BE2C (cell line): ENCODE data around the gene ERCC5.

Source experiments
- DNase-seq: peaks from one replicate; pipeline ENCODE4 v3.0.0-alpha.2; 2020
- H3K27me3 ChIP-seq: fragments of 250-450 bp; sonication (Bioruptor Pico); 2 replicates; pipeline ENCODE4 v1.5.1; 2020; ENCODE audit warnings: mild to moderate bottlenecking
- H3K36me3 ChIP-seq: fragments of 250-450 bp; sonication (Bioruptor Pico); 2 replicates; pipeline ENCODE4 v1.5.1; 2020; ENCODE audit warnings: mild to moderate bottlenecking
- H3K4me1 ChIP-seq: fragments of 250-450 bp; sonication (Bioruptor Pico); 2 replicates; pipeline ENCODE4 v1.5.1; 2020
- H3K4me3 ChIP-seq: 2 replicates; pipeline ENCODE4 v1.5.1; 2011; ENCODE audit warnings: low read depth, low read length
- H3K9me3 ChIP-seq: fragments of 250-450 bp; sonication (Bioruptor Pico); 2 replicates; pipeline ENCODE4 v1.5.1; 2020
- CTCF ChIP-seq: IDR thresholded peaks from 2 replicates; pipeline ENCODE4 v1.5.1; 2012; ENCODE audit warnings: mild to moderate bottlenecking, low read depth, low read length

Gene ERCC5

DNA sequence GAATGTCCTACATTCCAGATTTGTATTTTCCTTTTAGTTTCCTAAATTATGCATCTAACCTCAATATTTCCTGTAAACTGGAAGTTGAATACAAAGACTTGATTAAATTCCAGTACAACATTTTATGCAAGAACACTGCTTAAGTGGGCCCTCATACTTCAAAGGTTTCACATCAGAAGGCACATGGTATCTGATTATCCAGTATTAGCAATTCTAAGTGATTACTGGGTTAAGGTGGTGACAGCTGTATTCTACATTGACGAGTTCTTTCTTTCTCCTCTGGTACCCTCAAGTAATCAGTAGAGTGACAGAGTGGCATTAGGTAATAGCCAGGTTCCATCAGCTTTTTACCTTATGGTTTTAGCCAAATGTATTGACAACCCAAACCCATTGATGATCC lies 28.6 kb upstream of the ERCC5 start:
- Histone ChIP-seq H3K27me3 (no peaks in the 10 kb centered on the region), H3K4me3 (no peak overlapping the region), H3K9me3 (no peaks in the 10 kb centered on the region), H3K4me1 (peaks cover 8% of the 10 kb centered on the region; the same call in 1 of the 2 replicates), H3K36me3 (peaks cover 25% of the 10 kb centered on the region)
- DNase-seq, result no peak
- TF ChIP-seq CTCF, result no peak

GRCh38 chr13:102817907-102818306 lies 27.9 kb upstream of the ERCC5 start:
- no peaks in the 10 kb centered on the region for H3K9me3 ChIP-seq
- H3K4me3 ChIP-seq, result no peak overlapping the region
- TF ChIP-seq CTCF, result no peak
- peaks cover 32% of the 10 kb centered on the region for H3K36me3 ChIP-seq
- DNase-seq, result no peak
- peaks cover 8% of the 10 kb centered on the region; the same call in 1 of the 2 replicates for H3K4me1 ChIP-seq
- H3K27me3 ChIP-seq, result no peaks in the 10 kb centered on the region

GRCh38 chr13:102825400-102825799 lies 20.4 kb upstream of the ERCC5 start:
- DNase-seq, result no peak
- no peak for TF ChIP-seq CTCF

DNA sequence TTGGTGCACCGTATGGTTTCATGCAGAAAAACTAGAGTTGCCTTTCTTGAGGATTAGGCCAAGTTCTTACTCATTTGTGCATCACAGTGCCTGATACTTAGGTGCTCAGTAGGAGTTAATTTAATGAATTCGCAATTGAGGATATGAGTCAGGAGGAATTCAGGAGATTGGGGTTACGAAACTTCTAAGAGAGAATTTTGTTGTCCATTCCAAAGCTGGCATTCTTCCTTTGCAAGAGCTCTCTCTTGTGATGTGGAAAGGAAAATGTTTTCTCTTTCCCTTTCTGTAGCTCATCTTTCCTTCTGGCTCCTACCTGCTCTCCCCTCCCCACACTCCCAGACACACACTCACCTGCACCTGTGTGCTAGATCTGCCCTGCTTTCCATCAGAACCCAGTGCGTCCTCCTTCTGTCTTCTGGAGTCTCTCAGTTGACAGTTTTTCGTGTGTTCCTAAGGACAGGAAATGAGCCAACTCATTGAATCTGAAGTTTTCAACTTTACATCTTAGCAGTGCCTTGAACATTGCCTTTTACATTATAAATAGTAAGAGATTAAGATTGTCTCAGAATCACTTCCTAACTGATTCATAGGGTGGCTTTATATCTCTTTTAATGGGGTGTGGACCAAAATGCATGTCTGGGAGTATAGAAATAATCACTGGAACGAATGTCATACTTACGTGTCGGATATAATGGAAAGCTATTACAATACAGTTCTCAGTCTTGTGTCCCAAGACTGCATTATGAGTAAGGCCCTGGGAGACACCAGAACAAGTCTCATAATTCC lies 19.7 kb upstream of the ERCC5 start:
- Histone ChIP-seq H3K4me1 (no peaks in the 10 kb centered on the region), H3K36me3 (peaks cover 34% of the 10 kb centered on the region), H3K9me3 (no peaks in the 10 kb centered on the region), H3K27me3 (no peaks in the 10 kb centered on the region), H3K4me3 (no peak overlapping the region)
- no peak for DNase-seq
- TF ChIP-seq CTCF, result no peak

More at GRCh38 chr13:102825400-102825799, 20.4 kb upstream of the ERCC5 start:
- peaks cover 34% of the 10 kb centered on the region for H3K36me3 ChIP-seq
- no peaks in the 10 kb centered on the region for H3K4me1 ChIP-seq
- H3K4me3 ChIP-seq, result no peak overlapping the region
- H3K27me3 ChIP-seq, result no peaks in the 10 kb centered on the region
- H3K9me3 ChIP-seq, result no peaks in the 10 kb centered on the region

- no peaks in the 10 kb centered on the region for H3K27me3 ChIP-seq
- H3K36me3 ChIP-seq, result peaks cover 12% of the 10 kb centered on the region
- no peak for TF ChIP-seq CTCF
- no peak for DNase-seq
- no peaks in the 10 kb centered on the region for H3K4me1 ChIP-seq
- no peaks in the 10 kb centered on the region for H3K9me3 ChIP-seq
- no peak overlapping the region for H3K4me3 ChIP-seq
Observed at GRCh38 chr13:102830646-102831045, 15.2 kb upstream of the ERCC5 start.

DNA sequence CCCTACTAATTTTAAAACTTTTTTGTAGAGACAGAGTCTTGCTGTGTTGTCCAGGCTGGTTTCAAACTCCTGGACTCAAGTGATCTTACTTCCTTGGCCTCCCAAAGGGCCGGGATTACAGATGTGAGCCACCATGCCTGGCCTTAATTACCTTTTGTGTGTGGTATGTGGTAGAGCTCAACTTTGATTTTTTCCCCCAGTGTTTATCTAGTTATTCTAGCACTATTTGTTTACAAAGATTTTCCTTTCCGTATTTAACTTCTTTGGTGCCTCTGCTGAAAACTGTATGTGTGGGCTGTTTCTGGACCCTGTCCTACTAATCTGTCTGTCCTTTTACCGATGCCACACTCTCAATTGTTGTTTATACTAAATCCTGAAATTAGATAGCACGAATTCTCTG lies 9.4 kb upstream of the ERCC5 start:
- Histone ChIP-seq H3K4me3 (no peak overlapping the region), H3K36me3 (peaks cover 27% of the 10 kb centered on the region), H3K27me3 (no peaks in the 10 kb centered on the region), H3K4me1 (no peaks in the 10 kb centered on the region), H3K9me3 (no peaks in the 10 kb centered on the region)
- TF ChIP-seq CTCF, result no peak
- no peak for DNase-seq
